Hepatocyte (in vitro differentiated cells): ENCODE measurements around the gene C4orf17. TPM values are rescaled to one million over a fixed set of nuclear protein-coding genes. Genes with fewer than 3 reads are reported as not detected.
"Not testable (repeated sequence)": the region's sequence is repeated elsewhere in the genome, so short reads cannot be mapped to it uniquely, and the experiment has no call there.

ENCODE experiments used
- DNase-seq: peaks from one replicate; pipeline ENCODE4 v3.0.0-alpha.2; 2016; ENCODE audit warnings: low spot score
- H2AFZ ChIP-seq: fragments of 200-600 bp; sonication (generic); 2 replicates; pipeline ENCODE4 v1.6.0; 2016; ENCODE audit warnings: antibody characterized with exemption, mild to moderate bottlenecking
- H3K27ac ChIP-seq: fragments of 200-600 bp; sonication (generic); 2 replicates; pipeline ENCODE4 v1.5.1; 2016; ENCODE audit warnings: mild to moderate bottlenecking
- H3K27me3 ChIP-seq: fragments of 200-600 bp; sonication (generic); 2 replicates; pipeline ENCODE4 v1.6.1; 2016
- H3K36me3 ChIP-seq: fragments of 200-600 bp; sonication (generic); replicated peaks from 2 replicates; pipeline ENCODE4 v1.5.1; 2016; ENCODE audit warnings: low read depth; ENCODE audit not compliant: insufficient read depth
- H3K4me1 ChIP-seq: fragments of 200-600 bp; sonication (generic); 2 replicates; pipeline ENCODE4 v1.5.1; 2016; ENCODE audit warnings: mild to moderate bottlenecking, moderate library complexity; ENCODE audit not compliant: insufficient read depth
- H3K4me2 ChIP-seq: fragments of 200-600 bp; sonication (generic); 2 replicates; pipeline ENCODE4 v1.6.0; 2016
- H3K4me3 ChIP-seq: fragments of 200-600 bp; sonication (generic); 2 replicates; pipeline ENCODE4 v1.5.1; 2016; ENCODE audit warnings: mild to moderate bottlenecking
- H3K79me2 ChIP-seq: fragments of 200-600 bp; sonication (generic); 2 replicates; pipeline ENCODE4 v1.6.0; 2017; ENCODE audit warnings: mild to moderate bottlenecking
- H3K9me2 ChIP-seq: fragments of 200-600 bp; sonication (generic); replicated peaks from 2 replicates; pipeline ENCODE4 v1.6.0; 2017; ENCODE audit warnings: mild to moderate bottlenecking; ENCODE audit not compliant: insufficient read depth
- H3K9me3 ChIP-seq: fragments of 200-600 bp; sonication (generic); 2 replicates; pipeline ENCODE4 v1.5.1; 2016; ENCODE audit warnings: low read depth, mild to moderate bottlenecking
- H4K20me1 ChIP-seq: fragments of 200-600 bp; sonication (generic); 2 replicates; pipeline ENCODE4 v1.6.0; 2016; ENCODE audit warnings: mild to moderate bottlenecking; ENCODE audit not compliant: insufficient read depth, poor library complexity, severe bottlenecking
- CTCF ChIP-seq: fragments of 200-600 bp; sonication (generic); IDR thresholded peaks from 2 replicates; pipeline ENCODE4 v1.5.1; 2016; ENCODE audit warnings: antibody characterized with exemption, mild to moderate bottlenecking; ENCODE audit not compliant: poor library complexity
- EZH2 ChIP-seq: fragments of 200-600 bp; sonication (generic); IDR thresholded peaks from 2 replicates; pipeline ENCODE4 v1.6.1; 2016; ENCODE audit warnings: antibody characterized with exemption, mild to moderate bottlenecking, borderline replicate concordance
- EZH2phosphoT487 ChIP-seq: fragments of 200-600 bp; sonication (generic); IDR thresholded peaks from one replicate; pipeline ENCODE4 v1.6.1; 2018; ENCODE audit warnings: antibody characterized with exemption, mild to moderate bottlenecking, low read depth, moderate library complexity; ENCODE audit not compliant: unreplicated experiment, severe bottlenecking
- WGBS: methylation state at CpG from one replicate; pipeline ENCODE4 v1.1.6; 2016; ENCODE audit warnings: low lambda C conversion rate; ENCODE audit errors: missing lambda C conversion rate; 5-methylcytosine and 5-hydroxymethylcytosine counted together
- polyA plus RNA-seq: library from polyadenylated mRNA; unstranded; fragments of >200 nt; fragmentation: Nextera tagmentation; extraction: Ambion mirVana; gene quantifications from 2 replicates; pipeline ENCODE4 v1.2.1, GENCODE V29; 2016
- total RNA-seq: library from RNA; depleted of rRNA; stranded (reverse); fragments of >200 nt; gene quantifications from 2 replicates; pipeline ENCODE4 v1.2.3, GENCODE V29; 2014

C4orf17 gene
- total and polyA plus RNA-seq, 2 experiments from 2014 or later: not detected

GRCh38 chr4:99471896-99472295, 38.9 kb upstream of the C4orf17 start:
- Histone ChIP-seq H2AFZ (no peak overlapping the region), H3K4me3 (no peak overlapping the region), H3K9me3 (no peaks in the 10 kb centered on the region), H3K36me3 (no peaks in the 10 kb centered on the region), H4K20me1 (no peaks in the 10 kb centered on the region), H3K27me3 (no peaks in the 10 kb centered on the region), H3K79me2 (no peaks in the 10 kb centered on the region), H3K4me2 (no peak overlapping the region), H3K27ac (no peak overlapping the region), H3K4me1 (no peaks in the 10 kb centered on the region), H3K9me2 (no peaks in the 10 kb centered on the region)
- TF ChIP-seq EZH2phosphoT487 (no peak), EZH2 (no peak), CTCF (no peak)
- no peak for DNase-seq
- WGBS: 59% methylated on average over 1 of the region's 1 CpG

GRCh38 chr4:99473131-99473530, 37.7 kb upstream of the C4orf17 start:
- Histone ChIP-seq H3K4me2 (no peak overlapping the region), H3K27me3 (no peaks in the 10 kb centered on the region), H3K9me2 (no peaks in the 10 kb centered on the region), H3K27ac (no peak overlapping the region), H4K20me1 (no peaks in the 10 kb centered on the region), H2AFZ (no peak overlapping the region), H3K4me1 (no peaks in the 10 kb centered on the region), H3K9me3 (no peaks in the 10 kb centered on the region), H3K36me3 (no peaks in the 10 kb centered on the region), H3K79me2 (no peaks in the 10 kb centered on the region), H3K4me3 (no peak overlapping the region)
- no peak for DNase-seq
- TF ChIP-seq EZH2phosphoT487: no peak
- TF ChIP-seq EZH2: no peak
- TF ChIP-seq CTCF: no peak
- 83% methylated on average over 1 of the region's 1 CpG for WGBS

- no peak overlapping the region for H3K27ac ChIP-seq
- H3K79me2 ChIP-seq: no peaks in the 10 kb centered on the region
- 88% methylated on average over 1 of the region's 1 CpG for WGBS
- no peaks in the 10 kb centered on the region for H3K9me3 ChIP-seq
- no peak overlapping the region for H3K4me2 ChIP-seq
- no peak overlapping the region for H3K4me3 ChIP-seq
- no peaks in the 10 kb centered on the region for H3K27me3 ChIP-seq
- no peaks in the 10 kb centered on the region for H3K9me2 ChIP-seq
- TF ChIP-seq EZH2phosphoT487 (no peak), CTCF (no peak), EZH2 (no peak)
- no peak for DNase-seq
- no peaks in the 10 kb centered on the region for H4K20me1 ChIP-seq
- H3K36me3 ChIP-seq: no peaks in the 10 kb centered on the region
- H3K4me1 ChIP-seq: no peaks in the 10 kb centered on the region
- no peak overlapping the region for H2AFZ ChIP-seq
These were observed 27.2 kb upstream of the C4orf17 start for GRCh38 chr4:99483636-99484035.

- Histone ChIP-seq H3K9me3 (no peaks in the 10 kb centered on the region), H3K4me1 (no peaks in the 10 kb centered on the region), H3K4me3 (no peak overlapping the region), H2AFZ (no peak overlapping the region), H3K79me2 (no peaks in the 10 kb centered on the region), H4K20me1 (no peaks in the 10 kb centered on the region), H3K27ac (no peak overlapping the region), H3K4me2 (no peak overlapping the region), H3K9me2 (no peaks in the 10 kb centered on the region), H3K27me3 (no peaks in the 10 kb centered on the region), H3K36me3 (no peaks in the 10 kb centered on the region)
- DNase-seq: no peak
- TF ChIP-seq CTCF (no peak), EZH2 (no peak), EZH2phosphoT487 (no peak)
- WGBS: 96% methylated on average over 1 of the region's 1 CpG
These were observed 25.6 kb upstream of the C4orf17 start for GRCh38 chr4:99485212-99485611.

- H3K4me1 ChIP-seq, H2AFZ ChIP-seq, H4K20me1 ChIP-seq, H3K27me3 ChIP-seq, H3K4me3 ChIP-seq, H3K9me2 ChIP-seq, H3K27ac ChIP-seq, DNase-seq, H3K9me3 ChIP-seq, H3K4me2 ChIP-seq, H3K79me2 ChIP-seq, H3K36me3 ChIP-seq: not testable (repeated sequence)
- WGBS: 72% methylated on average over 3 of the region's 3 CpGs
These were observed 24.2 kb upstream of the C4orf17 start for GRCh38 chr4:99486648-99487047.
